Fibroblast of the aortic adventitia (primary cell): Measurements from ENCODE around the gene SLC39A5. TPM values are rescaled to one million over a fixed set of nuclear protein-coding genes. Genes with fewer than 3 reads are reported as not detected.
A peak's percentile ranks its signal among the peaks of the same experiment; 100 is the strongest.
"Not testable (repeated sequence)": the region's sequence is repeated elsewhere in the genome, so short reads cannot be mapped to it uniquely, and the experiment has no call there.

Experiments
- DNase-seq: peaks from one replicate; pipeline ENCODE4 v3.0.0-alpha.2; 2010; ENCODE audit warnings: low read depth
- H3K4me3 ChIP-seq: 2 replicates; pipeline ENCODE4 v1.5.1; 2011; ENCODE audit warnings: low read depth, mild to moderate bottlenecking, control low read depth, low read length, moderate library complexity
- CTCF ChIP-seq: IDR thresholded peaks from 2 replicates; pipeline ENCODE4 v1.5.1; 2011; ENCODE audit warnings: mild to moderate bottlenecking, low read length, control low read depth, inconsistent platforms; ENCODE audit not compliant: insufficient read depth
- total RNA-seq: library from RNA; depleted of rRNA; stranded (reverse); fragments of >200 nt; gene quantifications from 2 replicates; pipeline ENCODE4 v1.2.3, GENCODE V29; 2012; ENCODE audit warnings: low replicate concordance

Gene SLC39A5
- total RNA-seq, 1 donor = 0.18 TPM

- peak; percentile 60 for TF ChIP-seq CTCF
- peak within 1 kb of the TSS; percentile 86 for H3K4me3 ChIP-seq
- DNase-seq = peak; percentile 87
These were observed 28.4 kb downstream of the SLC39A5 start, which contains the start of gene ANKRD52 for GRCh38 chr12:56258068-56258819. Gene ANKRD52, minus strand, starts transcription at chr12:56258384. Its CDS starts 115 bp downstream, at chr12:56258269.

GRCh38 chr12:56258820-56259183 is 29.0 kb downstream of the SLC39A5 start:
- DNase-seq = no peak
- H3K4me3 ChIP-seq = peak overlapping the region; percentile 86
- TF ChIP-seq CTCF = no peak

- no peak for TF ChIP-seq CTCF
- H3K4me3 ChIP-seq = no peak overlapping the region
- DNase-seq = no peak
These were observed 30.5 kb downstream of the SLC39A5 start for GRCh38 chr12:56260380-56260779.

- no peak for TF ChIP-seq CTCF
- DNase-seq = no peak
- H3K4me3 ChIP-seq = no peak overlapping the region
These were observed 31.1 kb downstream of the SLC39A5 start for GRCh38 chr12:56260921-56261320.

GRCh38 chr12:56261503-56262232 is 31.8 kb downstream of the SLC39A5 start:
- peak; percentile 65 for DNase-seq
- H3K4me3 ChIP-seq = no peak overlapping the region
- TF ChIP-seq CTCF = no peak

GRCh38 chr12:56262955-56263354 is 33.1 kb downstream of the SLC39A5 start:
- H3K4me3 ChIP-seq, DNase-seq: not testable (repeated sequence)

GRCh38 chr12:56266068-56266692 is 36.3 kb downstream of the SLC39A5 start:
- DNase-seq = not testable (repeated sequence)
- peak overlapping the region; percentile 83 for H3K4me3 ChIP-seq
